ENCODE results near the gene HOXB3.

Gene HOXB3

DNA sequence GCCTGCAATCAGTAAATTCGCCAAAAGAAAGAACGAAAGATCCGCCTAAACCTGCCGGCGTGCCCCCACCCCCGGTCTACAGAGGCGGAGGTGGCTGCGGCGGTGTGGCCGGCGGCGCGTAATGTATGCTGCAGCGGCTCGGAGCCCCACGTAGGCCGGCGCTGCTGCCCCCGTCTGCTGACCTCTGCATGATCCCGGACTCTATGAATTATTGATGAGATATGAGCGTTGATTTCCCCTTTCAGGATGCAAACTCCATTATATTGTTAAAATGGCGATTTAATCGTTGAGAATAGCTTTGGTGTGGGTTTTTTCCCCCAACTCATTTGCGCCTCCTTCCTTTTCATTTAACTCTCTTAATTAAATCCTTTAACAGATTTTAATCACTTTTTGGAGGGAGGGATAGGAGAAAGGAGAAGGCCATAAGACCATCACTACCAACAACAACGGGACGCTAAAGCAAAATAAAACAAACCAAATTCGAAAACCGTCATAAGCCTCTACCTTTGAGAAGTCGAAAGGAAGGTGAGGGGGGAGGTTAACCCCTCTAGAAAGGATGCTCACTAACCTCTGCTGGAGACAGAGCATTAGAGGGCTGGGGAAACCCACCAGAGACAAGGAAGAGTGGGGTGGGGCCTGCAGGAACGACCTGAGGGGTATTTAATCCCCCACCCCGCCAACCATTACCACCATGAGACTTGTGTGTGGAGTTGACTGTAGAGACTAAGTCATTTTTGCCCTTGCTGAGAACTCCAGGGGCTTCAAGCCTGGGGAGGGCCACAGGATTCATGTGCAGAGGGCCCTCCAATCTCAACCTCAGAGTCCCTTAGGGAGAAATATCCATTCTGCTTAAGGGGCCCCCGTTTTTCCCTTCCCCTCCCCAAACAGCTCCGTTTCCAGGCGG, 3.4 kb downstream of the HOXB3 start:
- Histone ChIP-seq H3K27ac (peak overlapping the region in 1 of 2 donors; percentile 57), H3K4me3 (peak overlapping the region; percentile 74)
- TF ChIP-seq, protein P1, sequence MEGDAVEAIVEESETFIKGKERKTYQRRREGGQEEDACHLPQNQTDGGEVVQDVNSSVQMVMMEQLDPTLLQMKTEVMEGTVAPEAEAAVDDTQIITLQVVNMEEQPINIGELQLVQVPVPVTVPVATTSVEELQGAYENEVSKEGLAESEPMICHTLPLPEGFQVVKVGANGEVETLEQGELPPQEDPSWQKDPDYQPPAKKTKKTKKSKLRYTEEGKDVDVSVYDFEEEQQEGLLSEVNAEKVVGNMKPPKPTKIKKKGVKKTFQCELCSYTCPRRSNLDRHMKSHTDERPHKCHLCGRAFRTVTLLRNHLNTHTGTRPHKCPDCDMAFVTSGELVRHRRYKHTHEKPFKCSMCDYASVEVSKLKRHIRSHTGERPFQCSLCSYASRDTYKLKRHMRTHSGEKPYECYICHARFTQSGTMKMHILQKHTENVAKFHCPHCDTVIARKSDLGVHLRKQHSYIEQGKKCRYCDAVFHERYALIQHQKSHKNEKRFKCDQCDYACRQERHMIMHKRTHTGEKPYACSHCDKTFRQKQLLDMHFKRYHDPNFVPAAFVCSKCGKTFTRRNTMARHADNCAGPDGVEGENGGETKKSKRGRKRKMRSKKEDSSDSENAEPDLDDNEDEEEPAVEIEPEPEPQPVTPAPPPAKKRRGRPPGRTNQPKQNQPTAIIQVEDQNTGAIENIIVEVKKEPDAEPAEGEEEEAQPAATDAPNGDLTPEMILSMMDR (IDR thresholded peaks at IDR 0.05): no peak
- no peak for DNase-seq (ENCODE audit: low spot score)

GRCh38 chr17:48584223-48584741, 5.8 kb downstream of the HOXB3 start:
- DNase-seq (ENCODE audit: low spot score): no peak
- H3K4me3 ChIP-seq: peak overlapping the region; percentile 74
- no peak overlapping the region for H3K27ac ChIP-seq
- TF ChIP-seq, protein P1 (IDR thresholded peaks at IDR 0.05): no peak

DNA sequence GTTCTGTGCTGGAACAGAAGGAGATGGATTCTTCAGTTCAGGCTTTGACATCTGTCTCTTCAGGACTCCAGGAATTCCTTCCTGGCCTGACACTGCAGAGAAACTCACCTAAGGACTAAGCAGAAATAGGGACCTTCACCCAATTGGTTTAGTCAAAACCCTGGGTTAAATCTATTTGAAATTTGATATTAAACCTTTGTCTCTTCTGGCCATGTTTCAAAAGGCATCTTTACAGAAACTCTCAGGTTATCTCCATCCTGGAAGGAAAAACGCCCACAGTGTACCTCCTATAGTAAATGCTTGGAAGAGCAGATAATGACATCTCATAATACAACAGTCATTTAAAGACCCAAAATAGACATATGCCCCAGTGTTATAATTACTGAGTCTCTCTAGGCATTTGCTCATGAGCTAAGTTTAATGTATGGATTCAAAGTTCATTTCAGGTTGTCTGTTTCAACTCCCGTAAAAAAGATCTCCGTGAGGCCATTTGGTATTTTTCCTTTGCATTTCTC, 6.3 kb downstream of the HOXB3 start:
- TF ChIP-seq, protein P1 (IDR thresholded peaks at IDR 0.05): no peak

GRCh38 chr17:48582750-48583069, 7.3 kb downstream of the HOXB3 start:
- TF ChIP-seq, protein P1 (IDR thresholded peaks at IDR 0.05): no peak
- Histone ChIP-seq H3K27ac (peak overlapping the region in 1 of 2 donors; percentile 38), H3K4me3 (no peak overlapping the region)

More for the DNA sequence above, 6.3 kb downstream of the HOXB3 start:
- H3K27ac ChIP-seq: no peak overlapping the region
- no peak for DNase-seq (ENCODE audit: low spot score)
- H3K4me3 ChIP-seq: no peak overlapping the region

DNA sequence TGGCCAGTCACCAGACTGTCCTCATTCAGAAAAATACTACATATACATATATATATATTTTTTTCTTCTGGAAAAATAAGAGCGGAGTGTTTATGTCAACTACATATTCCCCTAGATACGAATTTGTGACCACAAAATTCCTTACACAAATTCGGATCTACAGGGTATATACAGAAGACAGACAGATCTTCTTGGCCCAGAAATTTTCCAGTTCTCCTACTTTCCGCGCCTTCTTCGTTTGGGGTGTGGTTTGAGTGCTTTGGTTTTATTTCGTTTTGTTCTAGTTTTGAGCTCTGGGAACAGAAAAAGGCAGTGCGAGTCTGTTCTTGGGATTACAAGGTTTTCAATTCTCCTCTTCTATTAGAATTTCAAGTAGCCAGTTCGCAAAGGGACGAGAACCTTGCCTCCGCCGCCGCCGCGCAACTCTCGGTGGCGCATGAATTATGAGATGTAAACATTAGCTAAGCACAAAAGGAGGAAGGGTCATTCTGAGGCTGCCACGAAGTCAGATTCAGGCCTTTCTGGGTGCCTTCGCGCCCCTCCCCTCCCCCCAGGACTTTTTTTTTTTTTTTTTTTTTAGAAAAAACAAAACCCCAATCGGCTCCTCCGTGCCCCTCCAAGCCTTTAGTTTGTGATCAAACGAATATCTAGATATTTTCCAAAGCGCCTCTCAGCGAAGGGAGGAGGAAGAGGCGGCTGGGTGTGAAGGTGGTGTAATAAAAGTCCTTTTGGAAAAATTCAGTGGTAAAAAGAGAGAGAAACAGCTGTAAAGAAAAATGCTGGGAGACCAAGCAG, 10.1 kb downstream of the HOXB3 start:
- TF ChIP-seq, protein P1 (IDR thresholded peaks at IDR 0.05): no peak
- Histone ChIP-seq H3K4me3 (no peak overlapping the region), H3K27ac (peak overlapping the region in 1 of 2 donors; percentile 82)

More at GRCh38 chr17:48582750-48583069, 7.3 kb downstream of the HOXB3 start:
- DNase-seq (ENCODE audit: low spot score): no peak

GRCh38 chr17:48579471-48579759, 10.6 kb downstream of the HOXB3 start:
- DNase-seq (ENCODE audit: low spot score): no peak
- no peak overlapping the region for H3K4me3 ChIP-seq
- no peak overlapping the region for H3K27ac ChIP-seq
- TF ChIP-seq, protein P1 (IDR thresholded peaks at IDR 0.05): no peak

More for the DNA sequence above, 10.1 kb downstream of the HOXB3 start:
- no peak for DNase-seq (ENCODE audit: low spot score)
